Measurements from ENCODE around the gene ERGIC1. TPM values are rescaled to one million over a fixed set of nuclear protein-coding genes. Genes with fewer than 3 reads are reported as not detected.
"Not testable (repeated sequence)": the region's sequence is repeated elsewhere in the genome, so short reads cannot be mapped to it uniquely, and the experiment has no call there.

The ERGIC1 gene
- total RNA-seq, 1 donor from 2014 or later = 99.1 TPM

GRCh38 chr5:172849606-172850453 is 15.8 kb downstream of the ERGIC1 start:
- no peak for TF ChIP-seq CTCF (conservative IDR thresholded peaks at IDR 0.05; ENCODE audit: low read depth, low read length)
- DNase-seq (ENCODE audit: low read depth) = no peak
- no peak overlapping the region for H3K4me3 ChIP-seq (ENCODE audit: low read depth, low read length)

GRCh38 chr5:172850454-172850797 is 16.4 kb downstream of the ERGIC1 start:
- no peak overlapping the region for H3K4me3 ChIP-seq (ENCODE audit: low read depth, low read length)
- TF ChIP-seq CTCF (conservative IDR thresholded peaks at IDR 0.05; ENCODE audit: low read depth, low read length) = no peak
- DNase-seq (ENCODE audit: low read depth) = no peak

- not testable (repeated sequence) for DNase-seq (ENCODE audit: low read depth); H3K4me3 ChIP-seq (ENCODE audit: low read depth, low read length)
Measured at GRCh38 chr5:172851254-172851653, 17.2 kb downstream of the ERGIC1 start.

- no peak for TF ChIP-seq CTCF (conservative IDR thresholded peaks at IDR 0.05; ENCODE audit: low read depth, low read length)
- H3K4me3 ChIP-seq (ENCODE audit: low read depth, low read length) = no peak overlapping the region
- no peak for DNase-seq (ENCODE audit: low read depth)
Measured at GRCh38 chr5:172852490-172853354, 18.7 kb downstream of the ERGIC1 start.

GRCh38 chr5:172853355-172853975 is 19.4 kb downstream of the ERGIC1 start:
- no peak for TF ChIP-seq CTCF (conservative IDR thresholded peaks at IDR 0.05; ENCODE audit: low read depth, low read length)
- H3K4me3 ChIP-seq (ENCODE audit: low read depth, low read length) = no peak overlapping the region
- DNase-seq (ENCODE audit: low read depth) = no peak

- TF ChIP-seq CTCF (conservative IDR thresholded peaks at IDR 0.05; ENCODE audit: low read depth, low read length) = no peak
- no peak overlapping the region for H3K4me3 ChIP-seq (ENCODE audit: low read depth, low read length)
- no peak for DNase-seq (ENCODE audit: low read depth)
Measured at GRCh38 chr5:172854451-172854871, 20.4 kb downstream of the ERGIC1 start.

- no peak for TF ChIP-seq CTCF (conservative IDR thresholded peaks at IDR 0.05; ENCODE audit: low read depth, low read length)
- no peak for DNase-seq (ENCODE audit: low read depth)
- no peak overlapping the region for H3K4me3 ChIP-seq (ENCODE audit: low read depth, low read length)
Measured at GRCh38 chr5:172854971-172855370, 20.9 kb downstream of the ERGIC1 start.
